HepG2 (cell line): ENCODE data around the gene MAMSTR. TPM values are rescaled to one million over a fixed set of nuclear protein-coding genes. Genes with fewer than 3 reads are reported as not detected.

ENCODE experiments used
- CCAR2 ChIP-seq: fragments of 200-400 bp; formaldehyde crosslinking; optimal IDR thresholded peaks from 2 replicates; pipeline ENCODE3; 2018; ENCODE audit warnings: low read depth, mild to moderate bottlenecking, low read length, moderate library complexity
- FOXP4 ChIP-seq: sonication (generic); formaldehyde crosslinking; IDR thresholded peaks from 2 replicates; pipeline ENCODE4 v1.4.0; 2020; ENCODE audit warnings: missing genetic modification reagents
- FUBP1 ChIP-seq: sonication (generic); formaldehyde crosslinking; IDR thresholded peaks from 2 replicates; pipeline ENCODE4 v1.5.1; 2020; ENCODE audit warnings: missing genetic modification reagents, mild to moderate bottlenecking, borderline replicate concordance
- GZF1 ChIP-seq: sonication (generic); formaldehyde crosslinking; IDR thresholded peaks from 2 replicates; pipeline ENCODE4 v1.5.1; 2020; ENCODE audit warnings: mild to moderate bottlenecking, missing genetic modification reagents
- MEF2D ChIP-seq: sonication (generic); formaldehyde crosslinking; IDR thresholded peaks from 2 replicates; pipeline ENCODE4 v1.5.1; 2020; ENCODE audit warnings: mild to moderate bottlenecking, missing genetic modification reagents
- NAIF1 ChIP-seq: sonication (generic); formaldehyde crosslinking; IDR thresholded peaks from 2 replicates; pipeline ENCODE4 v1.5.0; 2020; ENCODE audit warnings: mild to moderate bottlenecking, missing genetic modification reagents, borderline replicate concordance
- NCOA2 ChIP-seq: sonication (generic); formaldehyde crosslinking; IDR thresholded peaks from 2 replicates; pipeline ENCODE4 v1.8.0; 2022; ENCODE audit warnings: inconsistent platforms
- SALL1 ChIP-seq: sonication (generic); formaldehyde crosslinking; IDR thresholded peaks from 2 replicates; pipeline ENCODE4 v1.8.0; 2022; ENCODE audit warnings: mild to moderate bottlenecking, missing genetic modification reagents
- SOX6 ChIP-seq, 2 experiments: fragments of 450-650 bp in 1 of 2; sonication (generic) in 1 of 2; formaldehyde crosslinking in 1 of 2; IDR thresholded peaks; 2 replicates each; pipeline versions ENCODE4 v1.4.0 to v1.6.1; 2017 to 2020; ENCODE audit warnings: antibody characterized with exemption in 1 of 2, mild to moderate bottlenecking in 1 of 2, missing genetic modification reagents in 1 of 2
- ZBTB3 ChIP-seq: sonication (generic); formaldehyde crosslinking; IDR thresholded peaks from 2 replicates; pipeline ENCODE4 v1.4.0; 2020; ENCODE audit warnings: low read depth, mild to moderate bottlenecking, moderate library complexity, missing genetic modification reagents, borderline replicate concordance
- ZFP1 ChIP-seq: IDR thresholded peaks from 2 replicates; pipeline ENCODE4 v1.6.1; 2016
- ZKSCAN5 ChIP-seq: sonication (generic); formaldehyde crosslinking; IDR thresholded peaks from 2 replicates; pipeline ENCODE4 v1.5.1; 2020; ENCODE audit warnings: mild to moderate bottlenecking, missing genetic modification reagents
- ZNF207 ChIP-seq: fragments of 450-650 bp; IDR thresholded peaks from 2 replicates; pipeline ENCODE4 v1.6.1; 2016; ENCODE audit warnings: antibody characterized with exemption, borderline replicate concordance
- ZNF326 ChIP-seq: sonication (generic); formaldehyde crosslinking; IDR thresholded peaks from 2 replicates; pipeline ENCODE4 v1.4.0; 2020; ENCODE audit warnings: missing genetic modification reagents, borderline replicate concordance
- ZNF546 ChIP-seq: sonication (generic); formaldehyde crosslinking; conservative IDR thresholded peaks from 2 replicates; pipeline ENCODE4 v1.8.1; 2023; ENCODE audit warnings: mild to moderate bottlenecking, missing genetic modification reagents
- polyA plus RNA-seq, 8 experiments: library from polyadenylated mRNA; depleted of rRNA in 3 of 8; stranded (reverse) in 7 of 8; unstranded in 1 of 8; fragments of >200 nt; fragmentation: Illumina TruSeq in 4 of 8; extraction: Trizol in 4 of 8; gene quantifications; 2 replicates each; pipeline versions ENCODE4 v1.2.1 to v1.2.3, GENCODE V29; 2011 to 2016; ENCODE audit warnings: low read depth in 4 of 8, missing spikeins in 1 of 8, mixed read lengths in 1 of 8; ENCODE audit not compliant: insufficient read depth in 1 of 8
- total RNA-seq, 5 experiments: library from RNA; depleted of rRNA; stranded (reverse); fragments of >200 nt; fragmentation: Illumina TruSeq; extraction: Trizol; gene quantifications; 2 replicates each; pipeline ENCODE4 v1.2.3, GENCODE V29; 2016; ENCODE audit warnings: low read depth in 1 of 5
- TF ChIP-seq, protein P1 (sequence below): sonication (generic); formaldehyde crosslinking; IDR thresholded peaks from 2 replicates; pipeline ENCODE4 v1.5.0; 2020; ENCODE audit warnings: missing genetic modification reagents
- TF ChIP-seq, protein P2 (sequence below): sonication (generic); formaldehyde crosslinking; IDR thresholded peaks from 2 replicates; pipeline ENCODE4 v1.8.1; 2023; ENCODE audit warnings: mild to moderate bottlenecking, inconsistent platforms, moderate library complexity, missing genetic modification reagents, borderline replicate concordance
- TF ChIP-seq, protein P3 (sequence below): sonication (generic); formaldehyde crosslinking; IDR thresholded peaks from 2 replicates; pipeline ENCODE4 v1.4.0; 2020; ENCODE audit warnings: missing genetic modification reagents

Gene MAMSTR
- total and polyA plus RNA-seq, 2 of the 13 experiments (the other 11 are each of a cell fraction or from before 2014, with no cell fraction given), result 2.2 to 2.4 TPM

- TF ChIP-seq FOXP4 (no peak), ZBTB3 (CRISPR knock-in tag) (no peak), SALL1 (peak; percentile 45; the same call in 1 of the 2 replicates), GZF1 (CRISPR knock-in tag) (no peak), NAIF1 (CRISPR knock-in tag) (no peak), MEF2D (no peak; the same call in 1 of the 2 replicates), FUBP1 (CRISPR knock-in tag) (no peak), ZNF207 (no peak), ZKSCAN5 (CRISPR knock-in tag) (no peak), ZNF326 (no peak), ZNF546 (CRISPR knock-in tag) (peak; percentile 73; the same call in 1 of the 2 replicates), NCOA2 (CRISPR knock-in tag) (no peak; the same call in 1 of the 2 replicates), ZFP1 (CRISPR knock-in tag) (no peak), CCAR2 (no peak), SOX6 (IDR thresholded peaks at IDR 0.05) (no peak), SOX6 (CRISPR knock-in tag; IDR thresholded peaks at IDR 0.05) (0 out of 2 replicates have a peak, but pooled peaks have one; percentile 23)
- TF ChIP-seq, protein P1, sequence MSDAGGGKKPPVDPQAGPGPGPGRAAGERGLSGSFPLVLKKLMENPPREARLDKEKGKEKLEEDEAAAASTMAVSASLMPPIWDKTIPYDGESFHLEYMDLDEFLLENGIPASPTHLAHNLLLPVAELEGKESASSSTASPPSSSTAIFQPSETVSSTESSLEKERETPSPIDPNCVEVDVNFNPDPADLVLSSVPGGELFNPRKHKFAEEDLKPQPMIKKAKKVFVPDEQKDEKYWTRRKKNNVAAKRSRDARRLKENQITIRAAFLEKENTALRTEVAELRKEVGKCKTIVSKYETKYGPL (CRISPR knock-in tag), result no peak
- TF ChIP-seq, protein P2, sequence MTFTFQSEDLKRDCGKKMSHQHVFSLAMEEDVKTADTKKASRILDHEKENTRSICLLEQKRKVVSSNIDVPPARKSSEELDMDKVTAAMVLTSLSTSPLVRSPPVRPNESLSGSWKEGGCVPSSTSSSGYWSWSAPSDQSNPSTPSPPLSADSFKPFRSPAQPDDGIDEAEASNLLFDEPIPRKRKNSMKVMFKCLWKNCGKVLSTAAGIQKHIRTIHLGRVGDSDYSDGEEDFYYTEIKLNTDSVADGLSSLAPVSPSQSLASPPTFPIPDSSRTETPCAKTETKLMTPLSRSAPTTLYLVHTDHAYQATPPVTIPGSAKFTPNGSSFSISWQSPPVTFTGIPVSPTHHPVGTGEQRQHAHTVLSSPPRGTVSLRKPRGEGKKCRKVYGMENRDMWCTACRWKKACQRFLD (CRISPR knock-in tag), result peak; percentile 75; the same call in 1 of the 2 replicates
- TF ChIP-seq, protein P3, sequence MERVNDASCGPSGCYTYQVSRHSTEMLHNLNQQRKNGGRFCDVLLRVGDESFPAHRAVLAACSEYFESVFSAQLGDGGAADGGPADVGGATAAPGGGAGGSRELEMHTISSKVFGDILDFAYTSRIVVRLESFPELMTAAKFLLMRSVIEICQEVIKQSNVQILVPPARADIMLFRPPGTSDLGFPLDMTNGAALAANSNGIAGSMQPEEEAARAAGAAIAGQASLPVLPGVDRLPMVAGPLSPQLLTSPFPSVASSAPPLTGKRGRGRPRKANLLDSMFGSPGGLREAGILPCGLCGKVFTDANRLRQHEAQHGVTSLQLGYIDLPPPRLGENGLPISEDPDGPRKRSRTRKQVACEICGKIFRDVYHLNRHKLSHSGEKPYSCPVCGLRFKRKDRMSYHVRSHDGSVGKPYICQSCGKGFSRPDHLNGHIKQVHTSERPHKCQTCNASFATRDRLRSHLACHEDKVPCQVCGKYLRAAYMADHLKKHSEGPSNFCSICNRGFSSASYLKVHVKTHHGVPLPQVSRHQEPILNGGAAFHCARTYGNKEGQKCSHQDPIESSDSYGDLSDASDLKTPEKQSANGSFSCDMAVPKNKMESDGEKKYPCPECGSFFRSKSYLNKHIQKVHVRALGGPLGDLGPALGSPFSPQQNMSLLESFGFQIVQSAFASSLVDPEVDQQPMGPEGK, result peak; percentile 79
Measured at GRCh38 chr19:48738557-48739403, 19.3 kb upstream of the MAMSTR start (continued).
